ENCODE measurements around the gene PDK3.

DNA sequence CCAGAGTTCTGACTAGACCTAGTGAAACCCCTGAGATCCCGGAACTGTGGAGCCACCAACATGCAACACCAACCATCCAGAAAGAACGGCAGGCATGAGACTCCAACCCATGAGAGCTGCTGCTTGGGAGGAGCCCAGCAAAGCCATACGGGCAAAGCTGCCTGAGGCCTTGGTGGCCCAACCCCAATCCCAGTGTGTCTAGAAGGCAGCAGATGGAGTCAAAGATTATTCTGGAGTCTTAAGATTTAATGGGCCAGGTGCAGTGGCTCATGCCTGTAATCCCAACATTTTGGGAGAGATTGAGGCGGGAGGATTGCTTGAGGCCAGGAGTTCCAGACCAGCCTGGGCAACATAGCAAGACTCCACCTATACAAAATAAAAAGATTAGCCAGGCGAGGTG, 49.2 kb upstream of the PDK3 start:
- TF ChIP-seq CTCF (IDR thresholded peaks at IDR 0.05) (no peak), POLR2A (IDR thresholded peaks at IDR 0.05) (no peak)
